Inflammatory macrophage treated with lipopolysaccharide for 4 hours (primary cell): Measurements from ENCODE around the gene PDCD4.
A peak's percentile ranks its signal among the peaks of the same experiment; 100 is the strongest.

ENCODE experiments used
- DNase-seq: peaks from one replicate; pipeline ENCODE4 v3.0.0-alpha.2; 2020

The PDCD4 gene

GRCh38 chr10:110862961-110863360 is 8.8 kb upstream of the PDCD4 start:
- no peak for DNase-seq

- no peak for DNase-seq
These were observed 8.4 kb upstream of the PDCD4 start for GRCh38 chr10:110863361-110863760.

- DNase-seq: no peak
These were observed 7.8 kb upstream of the PDCD4 start for GRCh38 chr10:110863956-110864355.

- peak; percentile 95 for DNase-seq
These were observed 7.0 kb upstream of the PDCD4 start for GRCh38 chr10:110864662-110865140.

GRCh38 chr10:110865186-110865808 is 6.4 kb upstream of the PDCD4 start:
- peak; percentile 50 for DNase-seq

- DNase-seq: peak; percentile 71
These were observed 5.8 kb upstream of the PDCD4 start for GRCh38 chr10:110865809-110866482.

- DNase-seq: peak; percentile 71
These were observed 4.5 kb upstream of the PDCD4 start for GRCh38 chr10:110867011-110867806.

GRCh38 chr10:110867807-110868465 is 3.8 kb upstream of the PDCD4 start:
- DNase-seq: no peak

GRCh38 chr10:110868981-110869380 is 2.7 kb upstream of the PDCD4 start:
- DNase-seq: no peak

GRCh38 chr10:110870823-110871297 is 868 bp upstream of the PDCD4 start:
- no peak for DNase-seq

GRCh38 chr10:110872145-110872983 is 636 bp downstream of the PDCD4 start:
- peak; percentile 87 for DNase-seq

- no peak for DNase-seq
These were observed 1.5 kb downstream of the PDCD4 start for GRCh38 chr10:110872984-110873923.

GRCh38 chr10:110873951-110874350 is 2.2 kb downstream of the PDCD4 start:
- DNase-seq: no peak

GRCh38 chr10:110876000-110876399 is 4.3 kb downstream of the PDCD4 start:
- DNase-seq: no peak

GRCh38 chr10:110876788-110877187 is 5.1 kb downstream of the PDCD4 start:
- DNase-seq: no peak

GRCh38 chr10:110880012-110880411 is 8.3 kb downstream of the PDCD4 start:
- no peak for DNase-seq

GRCh38 chr10:110881247-110881646 is 9.5 kb downstream of the PDCD4 start:
- no peak for DNase-seq

- DNase-seq: no peak
These were observed 10.2 kb downstream of the PDCD4 start for GRCh38 chr10:110881905-110882304.

- DNase-seq: no peak
These were observed 12.2 kb downstream of the PDCD4 start for GRCh38 chr10:110883924-110884323.

GRCh38 chr10:110885932-110886674 is 14.4 kb downstream of the PDCD4 start:
- DNase-seq: no peak
